NT2/D1 (cell line): Measurements from ENCODE around the gene SPRR4.

ENCODE experiments used
- DNase-seq: peaks from one replicate; pipeline ENCODE4 v3.0.0-alpha.2; 2011; ENCODE audit warnings: low read depth, low spot score
- H3K27me3 ChIP-seq: 2 replicates; pipeline ENCODE4 v1.6.0; 2011; ENCODE audit warnings: mild to moderate bottlenecking; ENCODE audit not compliant: insufficient read length, insufficient read depth
- H3K36me3 ChIP-seq: 2 replicates; pipeline ENCODE4 v1.6.1; 2011; ENCODE audit warnings: mild to moderate bottlenecking, low read length, mixed read lengths; ENCODE audit not compliant: insufficient read depth, insufficient read length
- H3K4me1 ChIP-seq: 2 replicates; pipeline ENCODE4 v1.5.1; 2011; ENCODE audit not compliant: insufficient read depth, insufficient read length
- H3K4me3 ChIP-seq: 2 replicates; pipeline ENCODE4 v1.5.1; 2011; ENCODE audit warnings: low read depth; ENCODE audit not compliant: insufficient read length
- H3K9ac ChIP-seq: 2 replicates; pipeline ENCODE4 v1.6.0; 2011; ENCODE audit warnings: low read depth; ENCODE audit not compliant: insufficient read length
- H3K9me3 ChIP-seq: 2 replicates; pipeline ENCODE4 v1.5.1; 2011; ENCODE audit warnings: mild to moderate bottlenecking, low read length; ENCODE audit not compliant: insufficient read depth
- SUZ12 ChIP-seq: IDR thresholded peaks from 2 replicates; pipeline ENCODE4 v1.6.1; 2011; ENCODE audit not compliant: insufficient read length, insufficient read depth; ENCODE audit errors: extremely low read depth
- YY1 ChIP-seq: IDR thresholded peaks from 2 replicates; pipeline ENCODE4 v1.6.1; 2011; ENCODE audit not compliant: insufficient read length, insufficient read depth
- ZNF274 ChIP-seq: IDR thresholded peaks from 2 replicates; pipeline ENCODE4 v1.6.1; 2011; ENCODE audit warnings: mild to moderate bottlenecking, low read depth, low read length

Gene SPRR4

GRCh38 chr1:152965853-152966252, 4.6 kb upstream of the SPRR4 start:
- TF ChIP-seq YY1 (no peak), SUZ12 (no peak), ZNF274 (no peak)
- DNase-seq: no peak
- no peaks in the 10 kb centered on the region for H3K4me1 ChIP-seq
- no peaks in the 10 kb centered on the region for H3K36me3 ChIP-seq
- H3K27me3 ChIP-seq: no peaks in the 10 kb centered on the region
- no peaks in the 10 kb centered on the region for H3K9me3 ChIP-seq
- no peak overlapping the region for H3K4me3 ChIP-seq
- no peak overlapping the region for H3K9ac ChIP-seq

- TF ChIP-seq YY1 (no peak), ZNF274 (no peak), SUZ12 (no peak)
- Histone ChIP-seq H3K4me1 (no peaks in the 10 kb centered on the region), H3K9me3 (no peaks in the 10 kb centered on the region), H3K27me3 (no peaks in the 10 kb centered on the region), H3K4me3 (no peak overlapping the region), H3K36me3 (no peaks in the 10 kb centered on the region), H3K9ac (no peak overlapping the region)
- no peak for DNase-seq
Measured at GRCh38 chr1:152967201-152967600, 3.2 kb upstream of the SPRR4 start.

GRCh38 chr1:152968248-152968647, 2.2 kb upstream of the SPRR4 start:
- DNase-seq: no peak
- Histone ChIP-seq H3K9ac (no peak overlapping the region), H3K36me3 (no peaks in the 10 kb centered on the region), H3K9me3 (no peaks in the 10 kb centered on the region), H3K27me3 (no peaks in the 10 kb centered on the region), H3K4me3 (no peak overlapping the region), H3K4me1 (no peaks in the 10 kb centered on the region)
- TF ChIP-seq SUZ12: no peak
- no peak for TF ChIP-seq YY1
- TF ChIP-seq ZNF274: no peak

GRCh38 chr1:152969036-152969435, 1.4 kb upstream of the SPRR4 start:
- Histone ChIP-seq H3K27me3 (no peaks in the 10 kb centered on the region), H3K4me3 (no peak overlapping the region), H3K9me3 (no peaks in the 10 kb centered on the region), H3K9ac (no peak overlapping the region), H3K4me1 (no peaks in the 10 kb centered on the region), H3K36me3 (no peaks in the 10 kb centered on the region)
- no peak for DNase-seq
- no peak for TF ChIP-seq YY1
- TF ChIP-seq SUZ12: no peak
- no peak for TF ChIP-seq ZNF274

- no peaks in the 10 kb centered on the region for H3K4me1 ChIP-seq
- TF ChIP-seq YY1 (no peak), ZNF274 (no peak), SUZ12 (no peak)
- H3K27me3 ChIP-seq: no peaks in the 10 kb centered on the region
- DNase-seq: no peak
- H3K4me3 ChIP-seq: no peak overlapping the region
- H3K36me3 ChIP-seq: no peaks in the 10 kb centered on the region
- no peak overlapping the region for H3K9ac ChIP-seq
- H3K9me3 ChIP-seq: no peaks in the 10 kb centered on the region
Measured at GRCh38 chr1:152972196-152972886, 1.9 kb downstream of the SPRR4 start.

GRCh38 chr1:152976688-152977087, 6.2 kb downstream of the SPRR4 start:
- DNase-seq: no peak
- TF ChIP-seq ZNF274 (no peak), SUZ12 (no peak), YY1 (no peak)
- Histone ChIP-seq H3K36me3 (no peaks in the 10 kb centered on the region), H3K4me3 (no peak overlapping the region), H3K9me3 (no peaks in the 10 kb centered on the region), H3K9ac (no peak overlapping the region), H3K27me3 (no peaks in the 10 kb centered on the region), H3K4me1 (no peaks in the 10 kb centered on the region)

GRCh38 chr1:152977614-152978013, 7.2 kb downstream of the SPRR4 start:
- no peak for TF ChIP-seq SUZ12
- TF ChIP-seq ZNF274: no peak
- no peak for TF ChIP-seq YY1
- Histone ChIP-seq H3K27me3 (no peaks in the 10 kb centered on the region), H3K4me1 (no peaks in the 10 kb centered on the region), H3K4me3 (no peak overlapping the region), H3K9me3 (no peaks in the 10 kb centered on the region), H3K9ac (no peak overlapping the region), H3K36me3 (no peaks in the 10 kb centered on the region)
- no peak for DNase-seq

GRCh38 chr1:152980676-152981075, 10.2 kb downstream of the SPRR4 start:
- H3K9me3 ChIP-seq: no peaks in the 10 kb centered on the region
- H3K4me1 ChIP-seq: no peaks in the 10 kb centered on the region
- H3K4me3 ChIP-seq: no peak overlapping the region
- H3K36me3 ChIP-seq: no peaks in the 10 kb centered on the region
- H3K27me3 ChIP-seq: no peaks in the 10 kb centered on the region
- no peak overlapping the region for H3K9ac ChIP-seq
- no peak for DNase-seq
- TF ChIP-seq SUZ12: no peak
- TF ChIP-seq ZNF274: no peak
- TF ChIP-seq YY1: no peak
